HG03066 (cell line): ENCODE measurements around the gene CDK10.
"Not testable (repeated sequence)": the region's sequence is repeated elsewhere in the genome, so short reads cannot be mapped to it uniquely, and the experiment has no call there.

ENCODE experiments used
- ATAC-seq: cut with Tn5 transposase; IDR thresholded peaks from one replicate; pipeline ENCODE4 v1.9.1; 2021; ENCODE audit warnings: low read depth; ENCODE audit not compliant: unreplicated experiment

The CDK10 gene

DNA sequence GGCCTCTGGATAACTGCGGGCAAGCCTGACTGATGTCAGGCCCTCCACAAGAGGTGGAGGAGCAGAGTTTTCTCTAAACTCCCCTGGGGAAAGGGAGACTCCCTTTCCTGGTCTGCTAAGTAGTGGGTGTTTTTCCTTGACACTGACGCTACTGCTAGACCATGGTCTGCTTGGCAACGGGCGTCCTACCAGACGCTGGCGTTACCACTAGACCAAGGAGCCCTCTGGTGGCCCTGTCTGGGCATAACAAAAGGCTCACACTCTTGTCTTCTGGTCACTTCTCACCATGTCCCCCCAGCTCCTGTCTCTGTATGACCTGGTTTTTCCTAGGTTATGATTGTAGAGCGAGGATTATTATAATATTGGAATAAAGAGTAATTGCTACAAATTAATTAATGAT lies 19.5 kb upstream of the CDK10 start:
- not testable (repeated sequence) for ATAC-seq

DNA sequence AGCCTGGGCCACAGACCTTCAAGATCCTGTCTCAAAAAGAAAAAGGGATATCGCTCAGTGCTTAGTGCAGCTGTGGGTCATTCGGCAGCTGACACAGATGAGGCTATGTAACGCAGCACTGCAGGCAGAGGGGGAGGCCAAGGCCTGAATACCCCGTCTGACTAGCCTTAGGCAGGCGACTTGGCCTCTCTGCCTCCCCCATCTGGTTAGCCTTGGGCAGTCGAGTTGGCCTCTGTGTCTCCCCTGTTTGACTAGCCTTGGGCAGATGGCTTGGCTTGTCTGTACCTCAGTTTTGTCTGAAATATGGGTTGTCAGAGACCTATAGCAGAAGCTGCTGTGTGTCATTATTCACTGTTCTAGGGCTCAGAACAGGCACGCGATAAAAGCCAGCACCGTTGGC lies 18.9 kb upstream of the CDK10 start:
- ATAC-seq: no peak

DNA sequence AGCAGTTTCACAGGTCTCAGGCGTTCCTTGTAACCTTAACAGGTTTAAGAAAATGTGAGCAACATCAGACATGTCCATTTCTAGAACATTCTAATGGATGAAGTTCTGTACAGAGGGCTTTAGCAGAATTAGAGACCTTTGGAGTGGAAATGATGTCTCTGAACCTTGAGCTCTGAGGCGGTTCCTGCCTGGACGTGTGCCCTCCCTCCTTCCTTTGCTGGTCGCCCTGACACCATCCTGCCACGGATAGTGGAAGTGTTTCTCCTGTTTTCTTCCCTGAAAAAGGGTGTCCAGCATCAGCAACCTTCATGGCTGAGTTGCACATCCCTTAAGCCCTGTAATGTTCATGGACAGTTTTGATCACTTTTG lies 17.7 kb upstream of the CDK10 start:
- ATAC-seq: no peak

DNA sequence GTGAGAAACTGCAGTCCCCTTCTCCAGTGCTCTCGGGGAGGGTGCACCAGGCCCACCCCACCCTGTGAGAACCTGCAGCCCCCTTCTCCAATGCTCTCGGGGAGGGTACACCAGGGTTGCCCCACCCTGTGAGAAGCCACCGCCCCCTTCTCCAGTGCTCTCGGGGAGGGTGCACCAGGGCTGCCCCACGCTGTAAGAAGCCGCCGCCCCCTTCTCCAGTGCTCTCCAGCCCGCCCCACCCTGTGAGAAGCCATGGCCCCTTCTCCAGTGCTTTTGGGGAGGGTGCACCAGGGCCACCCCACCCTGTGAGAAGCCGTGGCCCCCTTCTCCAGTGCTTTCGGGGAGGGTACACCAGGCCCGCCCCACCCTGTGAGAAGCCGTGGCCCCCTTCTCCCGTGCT lies 16.7 kb upstream of the CDK10 start:
- ATAC-seq: no peak

DNA sequence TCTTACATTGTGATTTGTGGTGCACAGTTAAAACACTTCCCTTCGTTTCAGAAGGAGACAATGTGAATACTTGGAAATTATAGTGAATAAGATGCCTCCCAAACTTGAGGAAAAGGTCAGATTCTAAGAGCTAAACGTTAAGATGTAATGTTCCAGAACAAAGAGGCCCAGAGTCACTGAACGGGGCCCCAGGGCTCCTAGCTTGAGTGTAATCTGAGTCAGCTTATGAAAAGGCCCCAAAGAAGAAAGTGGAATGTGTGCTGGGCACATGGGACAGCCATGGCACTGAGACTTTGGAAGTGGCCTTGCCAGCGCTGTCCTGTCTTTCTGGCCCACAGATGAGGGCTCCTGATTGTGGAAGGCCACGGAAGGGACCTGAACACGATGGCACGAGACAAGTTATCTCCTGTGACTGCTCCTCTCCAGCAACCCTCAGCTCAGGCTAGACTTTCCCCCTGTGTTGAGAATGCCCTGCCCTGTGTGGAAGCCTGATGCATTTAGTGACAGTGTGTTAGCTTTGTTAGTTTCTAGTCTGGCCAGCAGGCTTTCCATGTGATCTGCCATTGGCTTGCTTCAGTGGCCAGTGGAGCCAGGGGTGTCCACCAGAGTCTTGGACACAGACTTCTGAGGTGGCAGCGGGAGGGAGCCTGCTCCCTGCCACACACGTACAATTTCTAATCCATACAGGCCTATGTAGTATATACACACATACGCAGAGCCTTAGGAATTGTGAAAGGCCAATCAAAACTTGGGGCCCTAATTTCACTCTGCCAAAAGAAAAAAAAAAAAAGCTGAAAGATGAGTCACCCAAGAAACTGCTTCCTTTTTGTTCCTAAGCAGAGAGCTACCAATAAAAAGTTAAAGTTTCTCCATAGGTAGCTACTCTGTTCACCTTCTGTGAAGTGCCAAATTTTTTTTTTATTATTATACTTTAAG lies 15.7 kb upstream of the CDK10 start:
- ATAC-seq: no peak

DNA sequence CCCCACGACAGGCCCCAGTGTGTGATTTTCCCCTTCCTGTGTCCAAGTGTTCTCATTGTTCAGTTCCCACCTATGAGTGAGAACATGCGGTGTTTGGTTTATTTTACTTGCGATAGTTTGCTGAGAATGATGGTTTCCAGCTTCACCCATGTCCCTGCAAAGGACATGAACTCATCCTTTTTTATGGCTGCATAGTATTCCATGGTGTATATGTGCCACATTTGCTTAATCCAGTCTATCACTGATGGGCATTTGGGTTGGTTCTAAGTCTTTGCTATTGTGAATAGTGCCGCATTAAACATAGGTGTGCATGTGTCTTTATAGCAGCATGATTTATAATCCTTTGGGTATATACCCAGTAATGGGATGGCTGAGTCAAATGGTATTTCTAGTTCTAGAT lies 14.9 kb upstream of the CDK10 start:
- not testable (repeated sequence) for ATAC-seq

DNA sequence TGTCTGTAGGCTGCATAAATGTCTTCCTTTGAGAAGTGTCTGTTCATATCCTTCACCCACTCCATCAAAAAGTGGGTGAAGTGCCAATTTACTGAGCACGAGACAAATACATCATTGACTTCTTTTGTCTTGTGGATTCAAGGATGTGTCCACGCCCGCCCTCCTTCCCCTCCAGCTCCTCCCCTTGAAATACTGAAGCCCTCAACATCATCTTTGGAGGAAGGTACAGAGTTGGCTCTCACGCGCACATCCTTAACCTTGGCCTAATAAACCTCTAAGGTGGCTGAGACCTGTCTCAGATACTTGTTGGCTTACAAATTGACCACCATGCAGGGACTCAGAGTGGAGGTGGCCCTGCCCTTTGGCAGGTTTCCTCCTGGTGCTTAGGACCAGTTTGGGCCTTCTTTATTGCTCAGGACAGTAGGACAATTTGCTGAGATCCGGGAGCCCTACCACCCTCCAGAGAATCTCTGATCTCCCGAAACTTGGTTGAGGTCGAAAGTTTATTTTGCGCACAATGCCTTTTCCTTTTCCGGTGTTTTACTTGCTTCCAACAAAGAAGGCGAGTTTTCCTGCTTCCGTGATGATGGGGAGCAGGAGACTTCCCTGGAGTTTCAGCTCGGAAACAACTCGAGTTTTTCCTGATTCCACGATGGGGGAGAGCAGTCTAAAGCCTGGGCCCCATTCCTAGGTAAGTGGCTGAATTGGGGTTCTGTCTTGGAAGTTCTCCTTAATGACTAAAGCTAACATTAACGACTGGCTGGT lies 14.1 kb upstream of the CDK10 start:
- ATAC-seq: no peak

DNA sequence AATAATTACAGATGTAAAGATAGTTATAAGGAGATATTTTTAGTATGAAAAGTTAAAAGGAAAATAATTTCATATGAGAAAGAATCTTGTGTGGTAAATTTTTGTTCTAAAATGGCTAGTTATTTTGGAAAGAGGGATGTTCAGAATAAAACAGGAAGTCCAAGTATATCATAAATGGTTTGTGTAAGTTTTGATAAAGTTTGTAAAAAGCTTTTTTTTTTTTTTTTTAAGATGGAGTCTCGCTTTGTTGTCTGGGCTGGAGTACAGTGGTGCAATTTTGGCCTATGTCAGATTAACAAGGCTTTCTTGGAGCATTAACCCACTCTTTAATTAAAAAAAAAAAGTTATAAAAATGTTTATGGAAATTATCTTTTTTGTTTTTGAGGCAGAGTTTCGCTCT lies 8.2 kb upstream of the CDK10 start:
- no peak for ATAC-seq

DNA sequence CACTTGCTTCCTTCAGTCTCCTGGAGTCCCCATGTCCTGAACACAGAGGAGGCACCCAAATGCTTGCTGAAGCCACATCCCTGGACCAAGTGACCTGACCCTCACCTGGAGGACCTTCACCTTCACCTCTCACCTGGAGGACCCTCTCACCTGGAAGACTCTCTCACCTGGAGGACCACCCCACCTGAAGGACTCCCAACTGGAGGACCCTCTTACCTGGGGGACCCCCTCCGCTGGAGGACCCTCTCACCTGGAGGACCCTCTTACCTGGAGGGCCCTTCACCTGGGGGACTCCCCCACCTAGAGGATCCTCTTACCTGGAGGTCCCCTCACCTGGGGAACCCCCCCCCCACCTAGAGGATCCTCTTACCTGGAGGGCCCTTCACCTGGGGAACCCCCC lies 573 bp upstream of the CDK10 start:
- ATAC-seq: no peak

DNA sequence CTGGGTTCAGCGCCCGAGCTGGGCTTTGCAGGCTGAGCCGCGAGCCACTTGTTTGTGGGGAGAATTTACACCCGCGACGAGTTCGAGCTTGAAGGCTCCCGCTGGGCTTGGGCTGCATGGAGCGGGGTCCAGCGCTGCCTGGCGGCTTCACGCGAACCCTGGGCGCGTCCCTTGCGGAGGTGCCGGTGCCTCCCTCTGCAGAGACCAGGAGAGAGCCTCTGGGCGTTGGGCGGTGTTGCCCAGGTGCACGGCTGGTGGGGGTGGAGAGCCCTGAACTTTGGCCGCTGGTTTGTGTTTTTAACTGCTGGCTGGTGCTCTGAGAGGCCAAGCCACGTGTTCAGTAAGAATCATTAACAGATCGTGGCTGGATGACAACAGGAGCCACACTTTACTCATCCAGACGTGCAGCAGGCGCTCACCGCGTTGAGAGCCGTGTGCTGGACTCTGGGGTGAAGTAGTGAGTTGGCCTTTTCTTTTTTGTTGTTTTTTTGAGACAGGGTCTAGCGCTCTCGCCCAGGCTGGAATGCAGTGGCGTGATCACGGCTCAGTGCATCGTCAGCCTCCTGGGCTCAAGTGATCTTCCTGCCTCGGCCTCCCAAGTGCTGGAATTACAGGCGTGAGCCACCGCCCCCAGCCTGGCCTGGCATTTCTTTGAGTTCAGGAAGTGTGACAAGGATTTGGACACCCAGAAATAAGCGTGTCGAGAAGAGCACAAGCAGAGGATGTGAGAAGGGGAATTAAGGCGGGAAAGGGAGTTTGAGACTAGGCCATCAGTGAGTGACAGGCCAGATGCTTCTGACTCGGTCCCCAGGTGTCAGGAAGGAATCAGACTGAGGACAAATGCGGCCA lies 827 bp downstream of the CDK10 start:
- ATAC-seq: peak; percentile 45

DNA sequence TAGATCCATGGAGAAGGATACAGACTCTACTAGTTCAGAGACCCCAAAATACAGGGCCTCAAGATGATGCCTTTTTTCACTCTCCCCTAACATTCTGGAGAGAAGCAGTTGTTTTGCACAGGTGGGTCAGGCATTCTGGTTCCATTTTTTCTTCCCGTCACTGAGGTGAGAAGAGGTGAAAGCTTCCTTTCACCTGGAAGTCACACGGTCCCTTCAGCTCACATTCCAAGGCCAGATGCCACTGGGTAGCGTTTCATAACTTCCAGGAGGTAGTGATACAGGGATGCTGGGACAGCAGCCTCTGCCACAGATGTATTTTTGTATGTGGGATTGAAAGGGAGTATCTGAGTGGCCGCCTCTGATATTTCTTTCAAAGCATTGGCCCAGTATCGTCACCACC lies 1.9 kb downstream of the CDK10 start:
- no peak for ATAC-seq

DNA sequence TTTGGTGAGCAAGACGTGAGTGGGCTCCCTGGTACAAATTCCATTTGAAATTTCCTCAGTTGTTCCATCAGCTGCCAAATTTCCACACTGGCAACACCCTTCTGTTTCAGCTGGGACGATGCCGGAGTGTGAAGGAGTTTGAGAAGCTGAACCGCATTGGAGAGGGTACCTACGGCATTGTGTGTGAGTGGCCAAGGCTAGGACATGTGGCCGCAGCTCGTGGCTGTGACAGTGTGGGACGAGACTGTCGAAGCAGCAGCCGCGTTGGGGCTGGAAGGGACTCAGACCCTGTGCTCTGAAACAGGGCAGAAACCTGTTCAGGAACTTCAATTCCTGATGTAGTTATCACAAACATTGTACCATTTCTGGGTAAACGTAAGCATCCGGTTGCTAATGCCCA lies 2.7 kb downstream of the CDK10 start:
- ATAC-seq: no peak

DNA sequence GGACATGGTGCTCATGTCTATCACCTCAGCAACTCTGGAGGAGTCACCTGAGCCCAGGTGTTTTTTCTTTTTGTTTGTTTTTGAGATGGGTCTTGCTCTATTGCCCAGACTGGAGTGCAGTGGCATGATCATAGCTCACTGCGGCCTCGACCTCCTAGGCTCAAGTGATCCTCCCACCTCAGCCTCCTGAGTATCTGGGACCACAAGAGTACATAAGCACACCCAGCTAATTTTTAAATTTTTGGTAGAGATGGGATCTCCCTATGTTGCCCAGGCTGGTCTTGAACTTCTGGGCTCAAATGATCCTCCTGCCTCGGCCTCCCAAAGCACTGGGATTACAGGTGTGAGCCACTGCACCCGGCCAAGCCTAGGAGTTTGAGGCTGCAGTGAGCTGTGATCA lies 3.1 kb downstream of the CDK10 start:
- not testable (repeated sequence) for ATAC-seq

DNA sequence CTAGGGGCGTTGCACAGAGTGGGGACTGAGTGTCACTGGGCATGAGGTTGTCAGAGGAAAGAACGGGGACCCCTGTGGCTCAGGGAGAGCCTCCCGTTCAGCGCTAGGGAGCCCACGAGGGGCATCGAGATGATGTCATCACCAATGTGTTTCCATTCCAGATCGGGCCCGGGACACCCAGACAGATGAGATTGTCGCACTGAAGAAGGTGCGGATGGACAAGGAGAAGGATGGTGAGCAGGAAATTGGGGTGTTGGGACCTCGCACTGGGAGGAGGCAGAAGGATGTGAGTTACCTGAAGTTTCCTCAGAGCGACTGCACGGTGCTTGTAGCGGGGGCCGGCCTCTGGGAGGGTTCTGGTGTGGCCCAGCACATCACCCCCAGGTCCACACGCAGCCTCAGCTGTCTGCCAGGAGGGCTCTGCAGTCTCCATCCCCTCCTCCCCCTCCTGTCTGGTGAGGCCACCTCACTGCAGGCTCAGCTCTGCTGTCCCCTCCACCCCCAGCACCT lies 4.0 kb downstream of the CDK10 start:
- no peak for ATAC-seq

DNA sequence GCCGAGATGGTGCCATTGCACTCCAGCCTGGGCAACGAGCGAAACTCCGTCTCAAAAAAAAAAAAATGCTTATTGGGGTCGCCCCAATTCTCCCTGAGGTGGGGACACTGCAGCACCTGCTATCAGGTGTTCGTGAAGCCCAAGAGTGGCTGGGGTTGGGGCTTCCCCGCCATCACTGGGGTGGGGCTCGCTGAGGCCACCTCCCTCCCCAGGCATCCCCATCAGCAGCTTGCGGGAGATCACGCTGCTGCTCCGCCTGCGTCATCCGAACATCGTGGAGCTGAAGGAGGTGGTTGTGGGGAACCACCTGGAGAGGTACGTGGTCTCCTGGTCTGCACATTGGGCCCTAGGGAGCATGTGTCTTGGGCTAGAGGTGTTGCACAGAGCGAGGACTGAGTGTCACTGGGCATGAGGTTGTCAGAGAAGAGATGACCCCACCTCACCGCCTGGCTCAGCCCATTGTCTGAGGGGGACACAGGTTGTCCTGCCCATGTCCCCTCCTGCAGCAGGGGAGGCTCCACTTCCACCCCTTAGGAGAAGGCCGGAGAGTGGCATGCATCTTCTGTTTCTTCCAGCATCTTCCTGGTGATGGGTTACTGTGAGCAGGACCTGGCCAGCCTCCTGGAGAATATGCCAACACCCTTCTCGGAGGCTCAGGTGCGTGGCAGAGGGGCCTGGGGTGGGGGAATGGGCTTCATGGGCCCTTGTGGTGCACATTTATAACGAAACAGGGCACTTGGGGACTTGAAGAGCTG lies 4.9 kb downstream of the CDK10 start:
- ATAC-seq: no peak

DNA sequence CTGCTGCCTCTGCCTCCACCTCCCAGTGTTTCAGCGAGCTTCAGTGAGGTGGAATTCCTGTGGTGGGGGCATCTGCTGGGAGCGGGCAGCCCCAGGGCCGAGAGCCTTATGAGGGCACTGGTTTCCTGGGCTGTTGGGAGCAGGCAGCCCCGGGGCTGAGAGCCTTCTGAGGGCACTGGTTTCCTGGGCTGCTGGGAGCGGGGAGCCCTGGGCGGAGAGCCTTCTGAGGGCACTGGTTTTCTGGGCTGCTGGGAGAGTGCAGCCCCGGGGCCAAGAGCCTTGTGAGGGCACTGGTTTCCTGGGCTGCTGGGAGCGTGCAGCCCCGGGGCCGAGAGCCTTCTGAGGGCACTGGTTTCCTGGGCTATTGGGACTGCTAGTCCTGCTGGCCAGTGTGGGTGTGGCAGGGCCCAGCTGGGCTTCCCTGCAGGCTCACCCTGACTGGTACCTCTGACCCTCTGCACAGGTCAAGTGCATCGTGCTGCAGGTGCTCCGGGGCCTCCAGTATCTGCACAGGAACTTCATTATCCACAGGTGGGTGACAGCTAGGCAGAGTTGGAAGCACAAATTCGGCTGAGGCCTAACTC lies 5.6 kb downstream of the CDK10 start:
- ATAC-seq: no peak

DNA sequence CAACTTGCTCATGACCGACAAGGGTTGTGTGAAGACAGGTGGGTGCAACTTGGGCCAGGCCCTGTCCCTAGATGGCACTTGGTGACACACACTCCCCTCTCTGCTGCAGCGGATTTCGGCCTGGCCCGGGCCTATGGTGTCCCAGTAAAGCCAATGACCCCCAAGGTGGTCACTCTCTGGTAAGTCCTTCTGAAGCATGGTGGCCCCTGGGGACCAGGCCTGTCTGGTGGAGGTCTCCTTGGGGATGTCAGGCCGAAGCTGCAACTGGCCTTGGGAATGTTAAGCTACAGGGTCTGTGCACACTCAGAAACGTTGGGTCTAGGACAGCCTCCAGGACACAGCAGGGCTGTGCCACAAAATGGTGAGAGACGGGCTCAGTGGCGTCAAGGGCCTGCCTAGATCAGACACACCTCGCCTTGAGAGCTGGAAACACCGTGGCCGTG lies 6.8 kb downstream of the CDK10 start:
- ATAC-seq: no peak

DNA sequence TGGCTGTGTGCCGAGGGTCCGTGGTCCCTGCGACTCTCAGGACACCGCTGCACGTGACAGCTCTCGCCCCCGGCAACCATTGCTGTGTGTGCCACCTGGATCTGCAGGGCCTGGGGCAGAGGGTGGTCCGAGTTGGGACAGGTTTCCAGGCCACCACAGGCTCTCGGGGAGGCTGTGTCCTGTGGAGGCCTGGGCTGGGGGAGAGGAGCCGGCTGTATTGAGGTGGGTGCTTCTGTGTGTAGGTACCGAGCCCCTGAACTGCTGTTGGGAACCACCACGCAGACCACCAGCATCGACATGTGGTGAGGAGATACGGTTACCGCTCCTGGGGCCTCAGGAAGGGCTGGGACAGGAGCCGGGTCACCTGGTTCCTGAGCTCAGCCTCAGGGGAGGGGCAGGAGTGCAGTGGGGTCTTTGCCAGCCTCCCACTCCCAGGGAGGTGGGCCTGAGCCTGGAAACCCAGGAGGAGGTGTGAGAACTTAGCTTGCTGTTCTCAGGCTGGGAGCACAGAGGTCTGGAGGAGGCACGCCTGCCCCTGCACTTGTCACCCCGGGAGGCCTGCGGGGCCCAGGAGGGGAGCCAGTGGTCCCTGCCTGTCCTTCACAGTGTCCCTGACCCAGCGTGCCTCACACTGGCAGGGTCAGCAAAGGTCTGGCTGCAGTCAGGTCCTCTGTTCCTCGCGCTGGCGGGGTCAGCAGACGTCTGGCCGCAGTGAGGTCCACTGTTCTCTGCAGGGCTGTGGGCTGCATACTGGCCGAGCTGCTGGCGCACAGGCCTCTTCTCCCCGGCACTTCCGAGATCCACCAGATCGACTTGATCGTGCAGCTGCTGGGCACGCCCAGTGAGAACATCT lies 7.7 kb downstream of the CDK10 start:
- no peak for ATAC-seq

DNA sequence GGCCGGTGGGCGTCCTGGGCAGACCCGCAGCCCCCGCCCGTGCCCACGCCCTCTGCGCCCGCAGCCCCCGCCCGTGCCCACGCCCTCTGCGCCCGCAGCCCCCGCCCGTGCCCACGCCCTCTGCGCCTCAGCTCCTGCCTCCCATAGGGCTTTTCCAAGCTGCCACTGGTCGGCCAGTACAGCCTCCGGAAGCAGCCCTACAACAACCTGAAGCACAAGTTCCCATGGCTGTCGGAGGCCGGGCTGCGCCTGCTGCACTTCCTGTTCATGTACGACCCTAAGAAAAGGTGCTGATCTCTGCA lies 8.2 kb downstream of the CDK10 start:
- not testable (repeated sequence) for ATAC-seq
